Measurements from ENCODE around the gene SUMO1.
"Not testable (repeated sequence)": the region's sequence is repeated elsewhere in the genome, so short reads cannot be mapped to it uniquely, and the experiment has no call there.

The SUMO1 gene

GRCh38 chr2:202238234-202239197 lies at the start of gene SUMO1:
SUMO1 (minus strand) TSS chr2:202238597; CDS start chr2:202238451, 146 bp downstream.
- H3K9me3 ChIP-seq (ENCODE audit: control insufficient read depth, insufficient read depth, low read depth, low read length), result no peaks in the 10 kb centered on the region
- peak within 1 kb of the TSS; percentile 95 for H3K9ac ChIP-seq (ENCODE audit: low read length)
- peak within 1 kb of the TSS; percentile 85 for H3K4me3 ChIP-seq (ENCODE audit: low read depth, low read length)
- H3K36me3 ChIP-seq (ENCODE audit: control insufficient read depth, insufficient read depth, low read length), result no peaks in the 10 kb centered on the region
- H3K4me1 ChIP-seq (ENCODE audit: control insufficient read depth, insufficient read depth, low read length), result 0 out of 2 replicates have a peak, but pooled peaks cover 4% of the 10 kb centered on the region
- peak within 1 kb of the TSS; percentile 69 for H3K27ac ChIP-seq (ENCODE audit: low read depth, low read length)
- H3K27me3 ChIP-seq (ENCODE audit: control insufficient read depth, insufficient read depth, low read length), result no peaks in the 10 kb centered on the region

- Histone ChIP-seq H3K4me1 (ENCODE audit: control insufficient read depth, insufficient read depth, low read length) (no peaks in the 10 kb centered on the region), H3K9me3 (ENCODE audit: control insufficient read depth, insufficient read depth, low read depth, low read length) (no peaks in the 10 kb centered on the region), H3K27me3 (ENCODE audit: control insufficient read depth, insufficient read depth, low read length) (no peaks in the 10 kb centered on the region), H3K4me3 (ENCODE audit: low read depth, low read length) (no peak overlapping the region), H3K9ac (ENCODE audit: low read length) (no peak overlapping the region), H3K36me3 (ENCODE audit: control insufficient read depth, insufficient read depth, low read length) (peaks cover 96% of the 10 kb centered on the region), H3K27ac (ENCODE audit: low read depth, low read length) (no peak overlapping the region)
These were observed 48.2 kb upstream of the SUMO1 start for GRCh38 chr2:202286595-202286994.

GRCh38 chr2:202278944-202279343 lies 40.5 kb upstream of the SUMO1 start:
- Histone ChIP-seq H3K9ac (ENCODE audit: low read length) (no peak overlapping the region), H3K27me3 (ENCODE audit: control insufficient read depth, insufficient read depth, low read length) (no peaks in the 10 kb centered on the region), H3K36me3 (ENCODE audit: control insufficient read depth, insufficient read depth, low read length) (peaks cover 91% of the 10 kb centered on the region), H3K27ac (ENCODE audit: low read depth, low read length) (no peak overlapping the region), H3K4me3 (ENCODE audit: low read depth, low read length) (no peak overlapping the region), H3K4me1 (ENCODE audit: control insufficient read depth, insufficient read depth, low read length) (no peaks in the 10 kb centered on the region), H3K9me3 (ENCODE audit: control insufficient read depth, insufficient read depth, low read depth, low read length) (no peaks in the 10 kb centered on the region)

- Histone ChIP-seq H3K9ac (ENCODE audit: low read length) (no peak overlapping the region), H3K9me3 (ENCODE audit: control insufficient read depth, insufficient read depth, low read depth, low read length) (no peaks in the 10 kb centered on the region), H3K27ac (ENCODE audit: low read depth, low read length) (no peak overlapping the region), H3K36me3 (ENCODE audit: control insufficient read depth, insufficient read depth, low read length) (peaks cover 84% of the 10 kb centered on the region), H3K27me3 (ENCODE audit: control insufficient read depth, insufficient read depth, low read length) (no peaks in the 10 kb centered on the region), H3K4me1 (ENCODE audit: control insufficient read depth, insufficient read depth, low read length) (no peaks in the 10 kb centered on the region), H3K4me3 (ENCODE audit: low read depth, low read length) (no peak overlapping the region)
These were observed 39.8 kb upstream of the SUMO1 start for GRCh38 chr2:202278036-202278760.

GRCh38 chr2:202276078-202276720 lies 37.8 kb upstream of the SUMO1 start:
- not testable (repeated sequence) for H3K9me3 ChIP-seq (ENCODE audit: control insufficient read depth, insufficient read depth, low read depth, low read length); H3K27ac ChIP-seq (ENCODE audit: low read depth, low read length); H3K9ac ChIP-seq (ENCODE audit: low read length); H3K4me3 ChIP-seq (ENCODE audit: low read depth, low read length); H3K4me1 ChIP-seq (ENCODE audit: control insufficient read depth, insufficient read depth, low read length); H3K27me3 ChIP-seq (ENCODE audit: control insufficient read depth, insufficient read depth, low read length)
- H3K36me3 ChIP-seq (ENCODE audit: control insufficient read depth, insufficient read depth, low read length), result peaks cover 68% of the 10 kb centered on the region

- no peak overlapping the region for H3K4me3 ChIP-seq (ENCODE audit: low read depth, low read length)
- 0 out of 2 replicates have a peak, but pooled peaks cover 4% of the 10 kb centered on the region for H3K4me1 ChIP-seq (ENCODE audit: control insufficient read depth, insufficient read depth, low read length)
- H3K27me3 ChIP-seq (ENCODE audit: control insufficient read depth, insufficient read depth, low read length), result no peaks in the 10 kb centered on the region
- H3K27ac ChIP-seq (ENCODE audit: low read depth, low read length), result no peak overlapping the region
- peaks cover 21% of the 10 kb centered on the region for H3K36me3 ChIP-seq (ENCODE audit: control insufficient read depth, insufficient read depth, low read length)
- H3K9ac ChIP-seq (ENCODE audit: low read length), result no peak overlapping the region
- no peaks in the 10 kb centered on the region for H3K9me3 ChIP-seq (ENCODE audit: control insufficient read depth, insufficient read depth, low read depth, low read length)
These were observed 32.1 kb upstream of the SUMO1 start for GRCh38 chr2:202270487-202270886.

GRCh38 chr2:202269585-202269984 lies 31.2 kb upstream of the SUMO1 start:
- Histone ChIP-seq H3K4me1 (ENCODE audit: control insufficient read depth, insufficient read depth, low read length) (0 out of 2 replicates have a peak, but pooled peaks cover 4% of the 10 kb centered on the region), H3K4me3 (ENCODE audit: low read depth, low read length) (no peak overlapping the region), H3K27me3 (ENCODE audit: control insufficient read depth, insufficient read depth, low read length) (no peaks in the 10 kb centered on the region), H3K27ac (ENCODE audit: low read depth, low read length) (no peak overlapping the region), H3K36me3 (ENCODE audit: control insufficient read depth, insufficient read depth, low read length) (peaks cover 12% of the 10 kb centered on the region; the same call in 1 of the 2 replicates), H3K9ac (ENCODE audit: low read length) (no peak overlapping the region), H3K9me3 (ENCODE audit: control insufficient read depth, insufficient read depth, low read depth, low read length) (no peaks in the 10 kb centered on the region)

GRCh38 chr2:202267495-202267894 lies 29.1 kb upstream of the SUMO1 start:
- Histone ChIP-seq H3K27me3 (ENCODE audit: control insufficient read depth, insufficient read depth, low read length) (no peaks in the 10 kb centered on the region), H3K4me3 (ENCODE audit: low read depth, low read length) (peak overlapping the region; percentile 92), H3K9me3 (ENCODE audit: control insufficient read depth, insufficient read depth, low read depth, low read length) (no peaks in the 10 kb centered on the region), H3K36me3 (ENCODE audit: control insufficient read depth, insufficient read depth, low read length) (peaks cover 10% of the 10 kb centered on the region; the same call in 1 of the 2 replicates), H3K27ac (ENCODE audit: low read depth, low read length) (no peak overlapping the region), H3K4me1 (ENCODE audit: control insufficient read depth, insufficient read depth, low read length) (0 out of 2 replicates have a peak, but pooled peaks cover 6% of the 10 kb centered on the region), H3K9ac (ENCODE audit: low read length) (peak overlapping the region; percentile 99)

- no peaks in the 10 kb centered on the region for H3K27me3 ChIP-seq (ENCODE audit: control insufficient read depth, insufficient read depth, low read length)
- H3K9ac ChIP-seq (ENCODE audit: low read length), result peak within 1 kb of the TSS; percentile 99
- H3K27ac ChIP-seq (ENCODE audit: low read depth, low read length), result peak within 1 kb of the TSS; percentile 92
- 0 out of 2 replicates have a peak, but pooled peaks cover 6% of the 10 kb centered on the region for H3K4me1 ChIP-seq (ENCODE audit: control insufficient read depth, insufficient read depth, low read length)
- H3K9me3 ChIP-seq (ENCODE audit: control insufficient read depth, insufficient read depth, low read depth, low read length), result no peaks in the 10 kb centered on the region
- peak within 1 kb of the TSS; percentile 92 for H3K4me3 ChIP-seq (ENCODE audit: low read depth, low read length)
- H3K36me3 ChIP-seq (ENCODE audit: control insufficient read depth, insufficient read depth, low read length), result peaks cover 5% of the 10 kb centered on the region; the same call in 1 of the 2 replicates
These were observed 27.3 kb upstream of the SUMO1 start, which contains the start of gene NOP58 for GRCh38 chr2:202265467-202266277. NOP58 (plus strand) TSS chr2:202265763; CDS start chr2:202265942, 179 bp downstream.

- Histone ChIP-seq H3K27ac (ENCODE audit: low read depth, low read length) (no peak overlapping the region), H3K36me3 (ENCODE audit: control insufficient read depth, insufficient read depth, low read length) (no peaks in the 10 kb centered on the region)
These were observed 23.1 kb upstream of the SUMO1 start for GRCh38 chr2:202261531-202261930.

More at GRCh38 chr2:202261531-202261930, 23.1 kb upstream of the SUMO1 start:
- Histone ChIP-seq H3K9me3 (ENCODE audit: control insufficient read depth, insufficient read depth, low read depth, low read length) (no peaks in the 10 kb centered on the region), H3K9ac (ENCODE audit: low read length) (no peak overlapping the region), H3K4me1 (ENCODE audit: control insufficient read depth, insufficient read depth, low read length) (0 out of 2 replicates have a peak, but pooled peaks cover 2% of the 10 kb centered on the region), H3K4me3 (ENCODE audit: low read depth, low read length) (no peak overlapping the region), H3K27me3 (ENCODE audit: control insufficient read depth, insufficient read depth, low read length) (no peaks in the 10 kb centered on the region)

Measured in HUES6 (cell line).